ACHN (cell line): Measurements from ENCODE around the gene MIDN.

Experiments used
- DNase-seq: peaks from one replicate; pipeline ENCODE4 v3.0.0-alpha.2; 2015
- in situ Hi-C: cut with HindIII; loops from 2 replicates; pipeline ENCODE4 v1.10.0; 2017; ENCODE audit warnings: low sequenced_read_pairs, low pct_ligation_motif_present, low pct_unique_long_range_greater_than_20kb

Gene MIDN

GRCh38 chr19:1229924-1230782 is 18.2 kb upstream of the MIDN start:
- DNase-seq, result no peak
- in situ Hi-C loops, result no loop called here

- DNase-seq, result no peak
- in situ Hi-C loops, result no loop called here
Measured at GRCh38 chr19:1230783-1231489, 17.4 kb upstream of the MIDN start.

DNA sequence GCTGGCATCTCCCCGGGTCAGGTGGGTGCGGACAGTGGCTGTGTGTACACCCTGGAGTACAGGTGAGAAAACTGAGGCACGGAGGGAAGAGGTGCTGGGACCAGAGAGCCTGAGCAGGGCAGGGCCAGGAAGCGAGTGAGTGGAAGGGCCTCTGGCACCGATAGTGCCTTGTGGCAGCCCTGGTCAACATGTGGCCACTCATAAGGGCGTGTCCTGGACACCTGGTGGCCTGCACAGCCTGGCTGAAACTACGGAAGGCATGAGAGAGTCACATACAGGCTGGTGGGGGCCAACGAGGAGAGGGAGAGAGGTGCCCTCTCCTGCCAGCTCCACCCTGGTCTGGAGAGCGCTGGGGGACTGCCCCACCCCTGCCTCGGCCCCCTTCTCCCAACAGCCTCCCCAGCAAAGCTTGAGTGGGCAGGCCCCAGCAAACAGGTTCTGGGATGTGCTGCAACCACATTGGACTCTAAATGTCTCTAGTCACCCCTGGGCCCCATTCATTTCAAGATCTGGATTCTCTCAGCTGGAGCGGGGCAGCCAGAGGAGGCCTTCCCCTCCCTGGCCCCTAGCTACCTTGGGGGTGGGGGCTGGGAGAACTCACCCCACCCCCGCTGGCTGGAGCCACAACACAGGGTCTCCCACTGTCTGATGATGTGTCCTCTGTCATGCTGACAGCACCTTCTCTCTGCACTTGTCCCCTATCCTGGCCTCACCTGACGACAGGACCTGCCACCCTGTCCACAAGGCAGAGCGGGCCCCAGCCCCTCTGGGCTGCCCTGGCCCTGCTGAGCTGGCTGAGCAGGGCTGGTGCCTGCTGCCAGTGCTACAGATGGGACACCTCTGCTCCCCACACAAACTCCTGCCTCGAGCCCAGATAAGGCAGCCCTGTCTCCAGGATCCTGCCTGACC is 16.4 kb upstream of the MIDN start:
- in situ Hi-C loops, result no loop called here
- DNase-seq, result no peak

DNA sequence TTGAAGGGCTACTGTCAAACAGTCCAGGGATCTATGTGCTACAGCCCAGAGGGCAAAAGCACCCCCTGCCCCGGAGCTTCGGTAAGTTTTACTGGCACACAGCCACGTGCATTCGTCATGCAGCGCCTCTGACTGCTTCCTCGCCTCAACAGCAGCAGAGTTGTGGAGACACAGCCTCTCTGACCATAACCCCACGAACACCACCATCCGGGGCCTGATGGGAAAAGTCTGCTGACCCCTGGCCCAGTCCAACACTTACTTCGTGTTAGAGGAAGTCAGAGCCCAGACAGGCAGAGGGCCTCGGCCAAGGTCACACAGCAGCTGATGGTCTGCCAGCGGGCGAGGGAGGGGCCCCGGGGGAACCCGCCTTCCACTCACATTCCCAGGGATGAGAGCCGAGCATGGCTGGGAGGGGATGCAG is 15.7 kb upstream of the MIDN start:
- in situ Hi-C loops, result no loop called here
- peak; percentile 58 for DNase-seq

DNA sequence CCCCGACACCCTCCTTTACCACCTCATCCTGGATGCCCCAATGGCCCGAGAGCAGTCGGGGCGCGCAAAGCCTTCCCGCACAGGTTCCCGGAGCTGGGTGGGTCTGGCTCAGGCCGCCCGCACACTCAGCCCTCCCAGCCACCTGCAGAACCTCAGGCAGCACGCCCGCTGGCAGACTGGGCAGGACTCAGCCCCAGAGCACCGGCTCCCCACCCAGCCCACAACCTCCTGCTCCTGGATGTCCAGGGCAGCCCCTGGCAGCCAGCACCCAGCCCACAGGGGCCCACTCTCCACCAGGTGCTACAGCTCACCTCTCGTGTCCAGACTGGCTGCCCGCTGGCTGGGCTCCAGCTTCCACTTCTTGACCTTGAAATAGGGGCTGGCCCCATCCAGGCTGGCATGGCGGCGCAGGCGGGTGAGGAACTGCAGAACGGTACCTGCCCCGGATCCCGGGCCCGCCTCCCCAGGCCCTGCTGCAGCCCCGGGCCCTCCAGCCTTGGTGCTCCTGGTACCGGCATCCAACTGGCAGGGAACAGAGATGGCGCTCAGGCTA is 15.2 kb upstream of the MIDN start:
- in situ Hi-C loops, result no loop called here
- no peak for DNase-seq

- in situ Hi-C loops, result no loop called here
- DNase-seq, result no peak
Measured at GRCh38 chr19:1234051-1234954, 14.1 kb upstream of the MIDN start.

DNA sequence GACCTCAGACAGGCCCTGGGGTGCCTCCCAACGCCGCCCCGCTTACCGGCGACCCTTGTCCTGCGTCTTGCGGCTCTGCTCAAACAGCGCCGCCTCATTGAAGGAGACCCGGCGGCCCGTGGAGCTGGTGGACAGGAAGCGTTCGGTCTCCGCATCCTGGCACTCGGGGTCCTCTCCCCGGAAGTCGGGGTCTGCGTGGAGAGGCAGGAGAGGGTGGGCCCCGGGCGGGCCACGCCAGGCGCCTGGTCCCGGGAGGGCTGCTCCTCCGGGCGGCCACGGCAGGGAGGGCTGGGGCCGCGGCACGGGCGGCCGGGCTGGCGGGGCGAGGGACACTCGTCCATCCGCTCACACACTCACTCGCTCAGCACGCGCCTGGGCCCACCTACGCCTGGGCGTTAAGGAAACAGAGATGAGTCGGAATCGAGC is 13.4 kb upstream of the MIDN start:
- no peak for DNase-seq

DNA sequence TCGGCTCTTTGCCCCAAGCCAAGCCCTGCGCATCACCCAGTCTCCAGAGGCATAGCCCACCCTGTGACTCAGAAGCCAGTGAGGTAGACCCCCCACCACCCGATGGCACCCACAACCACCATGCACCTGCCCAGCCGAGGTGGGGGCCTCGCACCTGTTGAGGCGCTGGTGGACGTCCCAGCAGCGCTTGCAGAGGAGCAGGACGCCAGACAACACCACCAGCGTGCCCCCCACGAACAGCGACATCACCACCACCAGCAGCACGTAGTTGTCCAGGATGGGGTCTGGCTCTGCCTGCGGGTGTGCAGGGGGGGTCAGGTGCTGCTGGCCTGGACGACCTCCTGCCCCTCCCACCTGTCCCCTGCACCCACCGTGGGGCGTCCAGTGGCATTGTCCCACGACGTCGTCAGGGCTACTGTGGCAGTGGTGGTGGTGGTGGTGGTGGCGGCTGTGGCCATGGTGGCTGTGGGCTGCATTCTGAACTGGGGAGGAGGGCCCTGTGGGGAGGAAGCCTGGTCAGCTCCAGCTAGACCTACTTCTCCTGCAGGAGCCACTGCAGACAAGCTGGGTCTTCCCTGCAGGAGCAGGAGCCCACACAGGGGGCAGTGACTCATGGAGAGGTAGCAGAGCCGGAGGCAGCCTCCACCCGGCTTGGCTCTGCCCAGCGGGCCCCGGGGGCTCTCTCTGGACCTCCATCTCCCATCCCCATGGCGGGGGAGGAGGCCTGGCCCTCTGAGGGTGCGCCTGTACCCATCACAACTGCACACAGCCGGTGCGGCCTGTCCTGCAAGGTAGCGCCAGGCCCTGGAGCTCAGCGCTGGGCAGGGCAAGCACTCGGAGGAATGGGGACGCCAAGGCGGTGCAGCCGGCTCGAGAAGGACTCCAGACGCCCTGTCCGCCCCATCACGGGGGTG is 12.5 kb upstream of the MIDN start:
- no peak for DNase-seq
- in situ Hi-C loops, result no loop called here

More for the DNA sequence above, 13.4 kb upstream of the MIDN start:
- in situ Hi-C loops, result no loop called here

- DNase-seq, result no peak
- in situ Hi-C loops, result no loop called here
Measured at GRCh38 chr19:1236576-1236975, 11.8 kb upstream of the MIDN start.

DNA sequence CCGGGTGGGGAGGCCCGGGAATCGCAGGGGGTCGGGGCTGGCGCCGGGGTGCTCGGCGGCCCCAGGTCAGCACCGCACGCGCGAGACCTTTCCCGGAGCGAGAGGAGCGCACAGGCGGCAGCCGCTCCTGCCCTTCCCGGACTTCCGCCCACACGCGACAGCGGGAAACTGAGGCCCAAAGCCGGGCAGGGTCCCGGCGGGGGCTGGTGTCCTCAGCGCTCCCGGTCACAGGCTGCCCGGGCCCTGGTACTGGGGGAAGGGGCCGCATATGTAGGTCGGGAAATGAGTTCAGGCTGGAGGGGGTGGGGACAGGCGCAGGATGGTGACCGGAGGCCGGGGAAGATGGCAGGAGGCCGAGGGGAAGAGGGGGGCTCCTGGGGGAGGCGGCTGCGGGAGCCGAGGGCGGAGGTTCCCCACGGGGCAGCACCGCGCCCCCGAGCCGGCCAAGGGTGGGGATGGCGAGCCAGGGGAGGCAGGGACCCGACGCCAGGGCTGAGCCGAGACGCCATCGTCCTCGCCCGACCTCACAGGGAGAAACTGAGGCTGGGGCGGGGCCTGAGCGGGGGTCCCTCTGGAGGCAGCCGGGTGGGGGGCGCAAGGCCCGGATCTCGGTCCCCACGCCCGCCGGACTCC is 11.2 kb upstream of the MIDN start:
- no peak for DNase-seq
- in situ Hi-C loops, result no loop called here

DNA sequence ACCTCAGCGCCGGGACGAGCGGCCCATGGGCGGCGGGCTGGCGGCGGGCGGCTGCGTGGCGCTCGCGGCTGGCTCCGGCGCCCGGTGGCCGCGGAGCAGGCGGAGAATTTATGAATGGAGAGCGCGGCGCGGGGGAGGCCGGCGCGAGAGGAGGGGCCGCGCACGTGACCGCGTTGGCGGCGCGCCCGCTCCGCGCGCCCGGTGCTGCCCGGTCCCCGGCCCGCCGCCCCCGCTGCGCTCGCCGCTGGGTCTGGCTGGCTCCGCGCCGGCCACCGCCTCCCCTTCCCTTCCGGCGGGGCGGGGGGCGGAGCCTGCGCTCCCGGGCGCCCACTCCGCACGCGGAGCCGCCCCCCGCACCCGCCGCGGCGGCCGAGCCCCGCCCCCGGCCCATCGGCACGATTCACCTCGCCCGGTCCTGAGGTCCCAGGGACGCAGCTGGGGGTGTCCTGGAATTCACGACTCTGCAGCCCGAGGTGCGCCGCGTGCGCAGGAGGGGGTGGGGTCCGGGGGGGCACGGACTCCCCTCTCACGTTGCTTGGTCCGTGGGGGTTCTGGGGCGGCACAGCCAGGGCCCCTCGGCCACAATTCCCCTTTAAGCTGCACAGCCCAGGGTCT is 10.5 kb upstream of the MIDN start, which contains the start of gene CBARP:
Gene CBARP, minus strand, starts transcription at position 252 of the 615 bp plus-strand sequence. CDS start 1,905 bp downstream, outside the sequence.
- in situ Hi-C loops, result no loop called here

GRCh38 chr19:1238369-1239303 is 9.7 kb upstream of the MIDN start:
- no peak for DNase-seq
- in situ Hi-C loops, result no loop called here

More for the DNA sequence above, 10.5 kb upstream of the MIDN start, which contains the start of gene CBARP:
- DNase-seq, result no peak

GRCh38 chr19:1239420-1239795 is 9.0 kb upstream of the MIDN start:
- no peak for DNase-seq
- in situ Hi-C loops, result no loop called here

GRCh38 chr19:1239796-1240737 is 8.3 kb upstream of the MIDN start:
- peak; percentile 84 for DNase-seq
- in situ Hi-C loops, result no loop called here
